Measurements from ENCODE around the gene SDHB. TPM values are rescaled to one million over a fixed set of nuclear protein-coding genes. Genes with fewer than 3 reads are reported as not detected.

SDHB gene
- total RNA-seq, 2 experiments from 2014 or later, result 72.4 to 74.7 TPM

Other genes with a start within 250 kb of the SDHB start
- 1,000 to 10,000 TPM; 3,257 to 3,430 TPM for gene RNU1-2, start 158.1 kb downstream of the SDHB start, total RNA-seq
- gene CROCC, start 132.1 kb downstream of the SDHB start, total RNA-seq, result 10 to 100 TPM; 63.0 to 69.8 TPM
- not detected for gene MFAP2, start 73.4 kb downstream of the SDHB start, total RNA-seq
- 10 to 100 TPM; 45.1 to 45.3 TPM for gene ATP13A2, start 42.1 kb downstream of the SDHB start, total RNA-seq
- under 1 TPM; 0.08 to 0.23 TPM for gene PADI2, start 65.4 kb upstream of the SDHB start, total RNA-seq
- not detected for gene PADI1, start 151.1 kb upstream of the SDHB start, total RNA-seq
- gene PADI3, start 195.1 kb upstream of the SDHB start, total RNA-seq, result not detected

All from activated naive CD8-positive, alpha-beta T cell treated with anti-CD3 and anti-CD28 coated beads, Interleukin-2, amount 10 ng/mL, durations not matched to agents 7 days and 5 days (primary cell).